NCI-H1105 (cell line): Measurements from ENCODE around the gene DCUN1D2.
A peak's percentile ranks its signal among the peaks of the same experiment; 100 is the strongest.
"Not testable (repeated sequence)": the region's sequence is repeated elsewhere in the genome, so short reads cannot be mapped to it uniquely, and the experiment has no call there.

ENCODE experiments used
- DNase-seq: peaks from one replicate; lab custom pipeline; 2025; lab: John Stamatoyannopoulos, UW

The DCUN1D2 gene

DNA sequence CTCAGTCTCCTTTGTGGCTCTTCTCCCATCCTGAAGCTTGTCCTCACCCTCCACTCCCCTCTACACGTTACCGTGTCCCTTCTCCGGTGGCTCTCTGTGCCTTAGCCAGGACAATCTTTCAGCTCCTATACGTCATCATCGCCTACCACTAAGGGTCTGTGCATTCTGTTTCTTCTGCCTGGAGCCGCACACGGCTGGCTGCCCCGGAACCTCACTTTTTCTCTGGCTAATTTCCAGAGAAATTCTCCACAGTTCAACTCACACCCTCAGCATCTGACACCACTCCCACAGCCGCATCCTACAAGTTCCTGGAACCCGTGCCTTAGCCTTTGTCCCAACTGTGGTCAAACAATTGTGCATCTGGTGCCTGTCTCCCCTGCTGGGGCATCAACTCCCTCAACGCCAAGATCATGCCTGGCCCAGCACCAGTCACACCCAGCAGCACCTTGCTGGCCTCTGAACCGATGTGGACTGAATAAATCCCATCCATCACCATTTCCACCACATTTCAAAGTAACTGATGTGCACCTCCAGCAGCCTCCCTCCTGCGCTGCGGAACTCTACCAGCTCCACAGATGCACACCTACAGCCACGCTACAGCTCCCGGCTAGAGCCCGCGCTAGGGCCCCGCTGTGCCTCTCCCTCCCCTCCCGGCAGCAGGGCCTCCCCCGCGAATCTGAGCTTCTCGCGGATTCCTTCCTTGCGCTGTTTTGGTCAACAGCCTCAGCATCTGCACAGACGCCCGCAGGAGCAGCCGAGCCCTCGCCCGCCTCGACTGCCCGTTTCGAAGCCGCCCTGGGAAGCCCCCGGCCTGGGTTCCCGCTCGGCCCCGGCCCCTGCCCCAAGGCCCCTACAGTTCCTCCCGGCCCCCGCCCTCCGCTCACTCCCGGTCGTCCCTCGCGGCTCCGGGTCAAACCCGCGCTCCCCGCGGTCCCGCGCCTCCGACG, 689 bp downstream of the DCUN1D2 start:
- DNase-seq, result peak; percentile 56

DNA sequence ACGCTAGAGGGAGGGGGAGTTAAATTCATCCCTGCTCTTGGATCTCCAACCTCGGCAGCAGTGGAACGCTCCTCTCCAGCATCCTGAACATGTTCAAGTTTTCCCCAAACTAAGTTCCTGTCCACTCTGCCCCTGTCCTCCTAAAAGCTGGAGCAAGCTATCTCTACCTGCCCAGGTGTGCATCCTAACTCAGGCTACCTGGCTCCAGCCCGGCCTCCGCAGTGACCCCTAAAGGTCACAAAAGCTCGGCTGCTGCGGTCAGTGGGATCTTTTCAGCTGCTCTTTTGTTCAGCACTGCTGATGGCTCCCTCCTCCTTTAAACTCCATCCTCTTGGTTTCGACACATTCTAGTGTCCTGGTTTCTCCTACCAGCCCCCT, 1.4 kb downstream of the DCUN1D2 start:
- DNase-seq, result no peak

DNA sequence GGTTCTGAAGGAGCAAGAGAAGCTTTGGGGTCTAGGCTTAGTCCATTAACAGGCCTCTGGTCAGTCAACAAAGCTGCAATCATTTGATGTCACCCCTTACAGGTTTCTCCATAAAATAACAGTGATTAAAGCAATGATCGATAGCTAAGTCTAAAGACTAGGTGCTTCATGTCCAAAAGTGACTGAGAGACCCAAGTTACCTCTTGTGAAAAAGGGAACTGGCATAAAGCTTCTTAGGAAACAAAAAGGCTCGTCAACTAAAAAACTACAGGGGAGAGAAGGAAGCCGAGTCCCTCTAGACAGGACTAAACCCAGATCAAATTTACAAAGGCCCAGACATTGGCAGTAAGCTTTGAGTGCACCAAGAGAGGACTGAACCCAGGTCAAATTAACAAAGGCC, 2.2 kb downstream of the DCUN1D2 start:
- no peak for DNase-seq

DNA sequence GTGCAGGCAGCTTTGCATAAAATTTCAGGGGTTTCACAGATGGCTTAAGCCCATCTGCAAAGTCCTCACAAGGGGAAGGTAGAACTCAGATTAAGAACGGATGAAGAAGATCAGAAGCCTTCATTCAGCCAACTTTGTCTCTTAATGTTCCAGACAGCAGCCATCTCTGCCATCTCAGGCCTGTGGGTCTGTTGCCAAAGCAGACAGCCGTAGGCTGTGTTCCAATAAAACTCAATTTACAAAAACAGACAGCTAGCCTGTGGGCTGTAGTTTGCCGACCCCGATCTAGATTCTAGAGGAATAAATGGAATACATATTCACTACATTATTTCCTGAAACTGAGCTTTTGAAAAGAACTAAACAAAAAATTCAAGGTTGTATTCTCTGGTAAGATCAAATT, 3.8 kb downstream of the DCUN1D2 start:
- no peak for DNase-seq

DNA sequence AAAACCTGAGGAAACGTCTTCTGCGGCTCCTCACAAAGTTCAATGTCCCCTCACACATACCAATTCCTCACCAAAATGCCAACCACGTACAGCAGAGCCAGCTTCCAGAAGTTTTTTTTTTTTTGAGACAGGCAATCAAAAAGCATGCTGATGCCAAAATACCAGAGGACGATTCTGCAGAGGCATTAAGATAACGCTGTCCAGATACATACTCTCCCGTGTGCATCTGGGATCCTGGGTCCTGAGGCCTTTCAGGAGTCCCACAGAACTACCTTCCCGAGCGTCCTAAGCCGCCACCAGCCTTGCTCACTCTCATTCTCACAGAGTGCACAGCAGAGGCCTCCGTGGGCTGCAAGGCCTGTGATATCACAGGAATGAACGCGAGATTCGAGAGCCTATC, 5.0 kb downstream of the DCUN1D2 start:
- DNase-seq, result no peak

DNA sequence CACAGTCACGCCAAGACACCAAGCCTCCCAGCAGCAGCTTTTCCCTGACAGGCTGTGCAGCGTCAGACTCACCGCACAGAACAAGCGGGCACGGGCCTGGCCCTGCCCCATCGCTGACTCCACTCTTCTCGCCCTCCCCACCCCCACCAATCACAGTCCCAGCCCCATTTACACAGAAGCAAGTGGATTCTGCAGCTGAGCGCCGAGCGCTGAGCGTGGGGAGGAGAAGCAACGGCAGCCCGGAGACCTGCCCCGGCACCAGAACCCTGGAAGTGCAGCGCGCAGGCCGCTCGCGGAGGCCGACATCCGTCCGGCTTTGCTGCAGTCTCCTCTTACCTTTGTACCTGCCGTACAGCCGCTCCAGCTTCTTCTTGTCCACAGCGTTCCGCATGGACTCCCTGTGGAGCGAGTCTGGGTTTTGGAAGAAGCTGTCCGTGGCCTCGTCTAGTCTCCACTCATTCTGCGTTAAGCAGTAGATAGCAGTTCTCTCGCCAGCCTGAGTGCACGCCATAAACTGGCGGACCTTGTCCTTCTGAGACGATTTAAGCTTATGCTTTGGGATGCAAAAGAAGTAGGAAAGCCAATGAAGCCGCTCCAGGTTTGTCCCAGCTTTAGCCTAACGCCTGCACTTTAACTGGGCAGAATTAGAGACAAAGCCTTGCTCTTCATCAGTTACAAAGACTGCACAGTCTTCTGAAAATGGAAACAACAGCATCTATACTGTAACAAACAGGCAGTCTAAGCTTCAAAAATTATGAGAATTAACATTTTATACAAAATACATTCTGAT, 6.8 kb downstream of the DCUN1D2 start:
- DNase-seq, result no peak

DNA sequence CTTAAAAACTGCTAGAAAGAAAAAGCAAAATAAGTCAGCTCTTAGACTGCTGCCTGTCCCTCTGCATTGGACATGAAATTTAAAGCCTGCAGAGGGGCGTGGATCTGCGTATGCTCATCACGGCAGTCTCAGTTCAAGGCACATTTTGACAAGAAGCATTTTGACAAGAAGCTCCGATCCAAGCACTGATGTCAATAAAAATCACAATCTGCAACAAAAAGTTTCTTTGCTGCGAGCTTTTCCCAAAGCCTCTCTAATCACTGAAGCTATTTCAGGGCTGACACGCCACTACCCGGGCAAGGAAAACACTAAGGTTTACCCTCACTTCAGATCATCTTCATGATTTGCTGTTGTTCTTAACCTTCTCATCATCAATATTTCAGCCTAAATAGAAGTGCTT, 7.4 kb downstream of the DCUN1D2 start:
- no peak for DNase-seq

DNA sequence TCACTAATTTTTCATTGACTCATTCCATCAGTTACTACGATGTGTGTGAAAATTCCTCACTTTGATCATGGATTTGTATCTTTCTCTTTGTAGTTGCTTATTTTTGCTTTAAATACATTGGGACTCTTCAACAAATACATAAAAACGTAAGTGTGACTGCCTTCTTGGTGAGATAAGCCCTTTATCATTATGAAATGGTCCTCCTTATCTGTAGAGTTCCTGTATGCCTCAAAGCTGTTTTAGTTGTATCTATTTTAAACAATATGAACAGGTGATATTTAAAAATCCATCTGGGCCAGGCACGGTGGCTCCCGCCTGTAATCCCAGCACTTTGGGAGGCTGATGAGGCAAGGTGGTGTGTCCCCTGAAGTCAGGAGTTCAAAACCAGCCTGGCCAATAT, 11.3 kb downstream of the DCUN1D2 start:
- no peak for DNase-seq

DNA sequence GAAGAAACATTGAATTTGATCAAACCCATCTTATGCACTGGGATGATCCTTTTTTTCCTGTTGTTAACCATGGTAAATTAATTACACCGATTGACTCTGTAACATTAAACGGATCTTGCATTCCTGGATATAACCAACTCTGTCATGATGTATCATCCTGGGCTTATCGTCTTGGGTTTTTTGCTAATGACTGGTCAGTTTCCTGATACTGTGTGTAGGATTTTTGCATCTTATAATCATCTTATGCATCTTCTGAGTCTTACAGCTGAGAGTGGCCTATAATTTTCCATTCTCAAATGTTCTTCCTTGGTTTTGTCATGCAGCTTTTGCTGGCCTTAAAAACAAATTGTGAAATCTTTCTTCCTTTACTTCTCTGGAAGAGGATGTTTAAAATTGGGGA, 12.8 kb downstream of the DCUN1D2 start:
- DNase-seq, result no peak

DNA sequence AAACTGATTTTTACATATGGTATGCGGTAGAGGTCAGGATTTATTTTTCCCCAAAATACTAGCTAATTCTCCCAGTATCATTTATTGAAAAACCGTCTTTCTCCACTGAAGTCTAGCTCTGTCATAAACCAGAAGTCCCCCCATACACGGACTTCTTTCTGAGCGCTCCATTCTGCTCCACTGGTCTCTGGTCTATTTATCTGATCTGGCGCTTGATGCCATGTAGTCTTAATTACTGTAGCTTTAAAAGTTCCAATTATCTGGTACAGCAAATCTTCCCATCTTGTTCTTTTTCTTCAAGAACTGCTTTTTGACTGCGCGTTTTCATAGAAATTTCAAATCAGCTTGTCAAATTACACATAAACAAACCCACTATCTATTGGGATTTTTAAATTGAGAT, 13.7 kb downstream of the DCUN1D2 start:
- DNase-seq, result no peak

DNA sequence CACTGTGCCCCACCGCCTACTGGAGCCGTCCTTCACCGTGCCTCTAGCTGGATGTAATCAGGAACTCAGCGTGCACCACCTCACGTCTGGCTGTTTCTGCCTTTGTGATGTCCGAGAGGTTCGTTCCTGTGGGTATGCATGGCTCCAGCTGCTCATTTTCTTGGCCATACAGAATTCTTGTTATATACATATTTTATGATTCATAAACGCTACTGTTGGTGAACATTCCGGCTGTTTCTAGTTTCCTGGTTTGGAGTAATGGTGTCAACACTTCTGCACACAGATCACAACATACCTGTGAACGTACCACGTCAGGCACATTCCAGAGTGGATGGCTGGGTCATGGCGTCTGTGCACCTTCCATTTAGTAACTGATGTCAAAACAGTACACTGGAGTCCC, 14.6 kb downstream of the DCUN1D2 start:
- no peak for DNase-seq

DNA sequence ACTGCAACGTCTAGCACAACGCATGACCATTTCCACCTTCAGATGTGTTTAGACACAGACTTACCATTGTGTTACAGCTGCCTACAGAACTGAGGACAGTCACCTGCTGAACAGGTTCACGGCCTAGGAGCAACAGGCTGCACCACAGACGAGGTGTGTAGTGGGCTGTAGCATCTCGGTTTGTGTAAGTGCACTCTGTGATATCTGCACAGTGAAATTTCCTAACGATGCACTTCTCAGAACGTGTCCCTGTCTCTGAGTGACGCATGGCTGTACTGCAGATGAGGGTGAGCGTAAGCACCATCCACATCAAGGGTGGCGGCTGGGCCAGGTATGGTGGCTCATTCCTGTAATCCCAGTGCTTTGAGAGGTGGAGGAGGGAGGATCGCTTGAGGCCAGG, 15.2 kb downstream of the DCUN1D2 start:
- no peak for DNase-seq

DNA sequence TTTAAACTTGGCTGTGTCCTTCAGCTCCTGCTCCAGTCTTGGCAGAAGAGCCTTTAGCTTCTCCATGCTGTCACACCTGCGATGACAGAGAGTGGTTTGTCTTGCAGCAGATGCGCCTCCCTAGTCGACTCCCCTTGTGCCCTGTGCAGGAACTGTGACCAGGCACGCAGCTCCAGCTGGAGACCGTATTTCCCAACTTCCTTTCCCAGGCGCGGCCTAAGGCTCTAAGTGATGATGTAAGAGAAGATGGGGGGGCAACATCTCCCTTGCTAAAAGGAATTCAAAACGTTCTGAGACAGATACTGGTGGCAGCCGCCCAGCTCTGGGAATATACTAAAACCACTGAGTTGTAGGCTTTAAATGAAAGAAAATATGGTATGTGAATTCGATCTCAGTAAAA, 16.3 kb downstream of the DCUN1D2 start:
- no peak for DNase-seq

DNA sequence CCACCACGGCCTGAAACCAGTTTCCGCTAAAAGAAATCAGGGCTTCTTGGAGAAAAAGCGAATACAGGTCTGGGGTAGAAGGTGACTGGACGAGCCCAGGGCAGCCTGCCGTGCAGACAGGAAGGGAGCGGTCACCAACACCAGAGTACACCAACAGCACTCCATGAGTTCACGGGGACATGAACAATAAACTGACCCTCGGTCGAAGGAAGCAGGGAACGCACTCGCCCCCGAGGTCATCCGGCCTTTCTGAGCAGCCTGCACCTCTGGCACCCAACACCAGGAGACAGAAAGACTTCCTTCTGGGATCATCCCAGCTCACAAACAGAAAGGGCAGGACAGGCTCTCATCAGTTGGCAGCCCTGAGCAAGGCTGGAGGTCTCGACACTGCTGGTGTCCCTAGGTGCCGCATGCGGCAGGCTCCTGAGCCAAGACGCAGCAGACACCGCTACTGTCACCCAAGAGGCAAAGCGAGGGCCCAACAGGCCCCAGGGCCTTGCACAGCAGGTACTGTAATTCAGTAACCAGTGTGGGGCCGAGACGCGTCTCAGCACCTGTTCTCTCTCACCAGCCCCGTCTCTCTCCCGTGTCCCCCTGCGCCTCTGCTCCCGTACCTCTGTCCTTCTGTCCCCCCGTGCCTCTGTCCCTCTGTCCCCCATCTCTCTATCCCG, 18.0 kb downstream of the DCUN1D2 start:
- DNase-seq, result no peak

DNA sequence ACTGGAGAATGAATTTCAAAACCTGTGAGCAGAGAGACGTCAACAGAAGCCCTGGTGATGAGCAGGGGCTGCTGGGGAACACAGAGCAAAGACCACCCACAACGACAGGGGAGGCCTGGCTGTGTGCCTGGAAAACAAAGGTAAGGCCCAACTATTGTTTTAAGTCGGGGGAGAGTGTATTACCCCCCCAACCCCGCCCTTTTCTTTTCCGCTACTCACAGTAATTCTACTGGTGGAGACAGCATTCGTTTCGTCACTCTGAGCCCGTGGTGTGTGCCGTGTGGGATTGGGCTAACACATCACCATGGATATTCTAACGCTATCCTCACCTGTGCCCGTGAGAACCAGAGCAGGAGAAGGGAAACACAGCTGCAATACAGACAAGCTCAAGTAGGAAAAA, 18.7 kb downstream of the DCUN1D2 start:
- no peak for DNase-seq

DNA sequence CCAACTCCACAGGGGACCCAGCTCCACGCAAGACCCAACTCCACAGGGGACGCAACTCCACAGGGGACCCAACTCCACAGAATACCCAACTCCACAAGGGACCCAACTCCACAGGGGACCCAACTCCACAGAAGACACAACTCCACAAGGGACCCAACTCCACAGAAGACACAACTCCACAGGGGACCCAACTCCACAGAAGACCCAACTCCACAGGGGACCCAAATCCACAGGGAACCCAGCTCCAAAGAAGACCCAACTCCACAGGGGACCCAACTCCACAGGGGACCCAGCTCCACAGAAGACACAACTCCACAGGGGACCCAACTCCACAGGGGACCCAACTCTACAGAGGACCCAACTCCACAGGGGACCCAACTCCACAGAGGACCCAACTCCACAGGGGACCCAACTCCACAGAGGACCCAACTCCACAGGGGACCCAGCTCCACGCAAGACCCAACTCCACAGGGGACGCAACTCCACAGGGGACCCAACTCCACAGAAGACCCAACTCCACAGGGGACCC, 19.8 kb downstream of the DCUN1D2 start:
- DNase-seq, result not testable (repeated sequence)

DNA sequence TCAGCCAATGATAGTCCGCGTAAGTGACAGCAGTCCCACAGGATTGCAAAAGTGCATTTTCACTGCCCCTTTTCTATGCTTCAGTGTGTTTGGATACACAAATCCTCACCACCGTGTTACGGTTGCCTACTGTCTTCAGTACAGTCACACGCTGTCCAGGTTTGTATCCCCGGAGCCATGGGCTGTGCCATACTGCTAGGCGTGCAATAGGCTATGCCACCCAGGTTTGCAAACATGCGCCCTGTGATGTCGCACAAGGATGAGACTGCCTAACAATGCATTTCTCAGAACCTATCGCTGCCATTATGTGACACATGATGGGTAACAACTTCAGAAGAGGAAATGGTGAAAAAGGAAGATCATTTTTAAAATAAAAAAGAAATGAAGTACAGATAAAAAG, 20.4 kb downstream of the DCUN1D2 start:
- DNase-seq, result no peak

DNA sequence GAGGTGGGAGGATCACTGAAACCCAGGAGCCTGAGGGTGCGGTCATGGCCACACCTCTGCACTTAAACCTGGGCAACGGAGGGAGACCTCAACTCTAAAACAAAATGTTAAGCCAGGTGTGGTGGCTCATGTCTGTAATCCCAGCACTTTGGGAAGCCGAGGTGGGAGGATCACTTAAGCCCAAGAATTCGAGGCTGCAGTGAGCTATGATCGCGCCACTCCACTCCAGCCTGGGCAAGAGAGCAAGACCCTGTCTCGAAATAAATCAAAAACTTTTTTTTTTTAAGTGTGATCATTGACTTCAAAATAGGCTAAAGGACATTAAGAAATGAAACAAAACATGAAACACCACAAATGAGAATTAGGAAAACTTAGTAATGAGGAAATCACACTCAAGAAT, 20.9 kb downstream of the DCUN1D2 start:
- DNase-seq, result no peak

DNA sequence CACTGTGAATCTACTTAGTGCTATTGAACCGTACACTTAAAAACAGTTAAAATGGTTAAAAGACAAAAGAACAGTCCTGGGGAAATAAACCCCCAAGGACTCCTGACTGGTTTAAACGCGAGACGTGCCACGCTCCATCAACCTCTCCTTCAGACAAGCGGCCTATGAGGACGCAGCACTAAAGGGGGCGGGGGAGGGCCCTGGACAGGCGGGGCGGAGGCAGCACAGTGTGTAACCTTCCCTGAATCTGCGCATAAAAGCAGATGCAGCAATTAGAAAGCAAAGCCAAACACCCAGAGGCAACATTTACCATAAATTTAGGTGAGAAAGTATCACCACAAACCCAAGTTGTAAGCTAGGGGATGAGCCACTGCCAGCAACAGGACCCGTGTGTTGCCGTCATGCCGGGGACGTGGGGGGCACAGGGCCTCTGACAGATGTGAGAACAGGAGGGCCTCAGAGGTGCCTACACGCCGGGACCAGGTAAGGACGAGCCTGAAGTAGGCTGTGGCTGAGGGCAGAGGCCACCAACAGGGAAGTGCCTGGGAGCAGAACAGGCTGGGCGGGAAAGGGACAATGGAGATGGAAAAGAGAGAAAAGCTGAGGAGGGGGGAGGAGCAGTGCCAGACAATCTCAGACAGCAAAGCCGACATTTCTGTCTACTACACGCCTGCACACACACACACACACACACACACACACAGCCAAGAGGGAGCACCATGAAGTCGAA, 21.9 kb downstream of the DCUN1D2 start:
- no peak for DNase-seq

DNA sequence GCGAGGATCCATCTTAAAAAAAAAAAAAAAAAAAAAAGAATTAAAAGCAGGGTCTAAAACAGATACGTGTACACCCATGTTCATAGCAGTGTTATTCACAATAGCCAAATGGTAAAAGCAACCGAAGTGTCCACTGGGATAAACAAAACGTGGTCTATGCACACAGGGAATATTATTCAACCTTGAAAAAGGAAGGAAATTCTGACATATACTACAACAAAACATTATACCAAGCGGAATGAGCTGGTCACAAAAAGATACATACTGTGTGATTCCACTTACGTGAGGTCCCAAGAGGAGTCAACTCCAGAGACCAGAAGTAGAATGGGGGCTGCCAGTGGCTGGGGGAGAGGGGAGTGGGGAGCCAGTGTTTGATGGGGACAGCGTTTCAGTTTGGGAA, 22.5 kb downstream of the DCUN1D2 start:
- no peak for DNase-seq

DNA sequence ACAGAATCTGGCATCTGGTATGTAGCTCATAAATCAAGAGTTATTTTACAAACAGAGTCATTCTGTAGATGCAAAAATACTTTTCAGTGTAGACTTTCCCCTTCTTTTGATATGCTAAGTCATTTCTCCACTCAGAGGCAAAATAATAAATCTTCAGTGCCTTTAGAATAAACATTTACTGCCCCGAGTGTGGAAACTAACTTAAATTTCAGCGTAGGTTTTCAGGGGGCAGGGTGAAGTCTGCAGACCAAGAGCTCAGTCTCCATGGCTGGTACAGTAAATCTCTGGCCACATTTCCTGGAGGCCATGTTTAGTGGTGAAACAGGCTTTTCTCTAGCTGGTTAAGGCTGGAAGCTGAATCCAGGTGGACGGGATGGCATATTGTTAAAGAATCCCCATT, 24.1 kb downstream of the DCUN1D2 start:
- no peak for DNase-seq

DNA sequence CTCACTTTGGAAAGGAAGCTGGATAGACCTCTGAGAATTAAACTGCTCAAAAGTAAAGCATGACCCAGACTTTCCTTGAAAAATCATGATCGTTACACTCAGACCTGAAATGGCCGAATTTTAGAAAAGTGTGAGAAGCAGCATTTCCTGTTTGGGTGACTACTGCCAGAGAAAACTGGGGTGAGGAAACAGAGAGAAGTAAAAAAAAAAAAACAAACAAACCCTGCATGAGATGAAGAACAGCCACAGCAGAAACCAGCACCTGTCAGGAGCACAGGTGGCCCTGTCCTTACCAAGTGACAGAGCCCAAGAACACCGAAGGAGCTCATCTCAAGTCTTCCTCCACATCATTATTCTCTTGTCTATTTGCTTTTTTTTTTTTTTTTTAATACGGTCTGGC, 25.2 kb downstream of the DCUN1D2 start:
- no peak for DNase-seq
